RPMI7951 (cell line): Measurements from ENCODE around the gene PTGDR2. TPM values are rescaled to one million over a fixed set of nuclear protein-coding genes. Genes with fewer than 3 reads are reported as not detected.

Source experiments
- DNase-seq: peaks from one replicate; pipeline ENCODE4 v3.0.0-alpha.2; 2012; ENCODE audit warnings: low read depth
- total RNA-seq: library from RNA; depleted of rRNA; stranded (reverse); fragments of >200 nt; shearing (Covaris generic); gene quantifications from 2 replicates; pipeline ENCODE4 v1.2.3, GENCODE V29; 2014; rRNA removed

PTGDR2 gene
- total RNA-seq, 1 experiment from 2014 or later: not detected

DNA sequence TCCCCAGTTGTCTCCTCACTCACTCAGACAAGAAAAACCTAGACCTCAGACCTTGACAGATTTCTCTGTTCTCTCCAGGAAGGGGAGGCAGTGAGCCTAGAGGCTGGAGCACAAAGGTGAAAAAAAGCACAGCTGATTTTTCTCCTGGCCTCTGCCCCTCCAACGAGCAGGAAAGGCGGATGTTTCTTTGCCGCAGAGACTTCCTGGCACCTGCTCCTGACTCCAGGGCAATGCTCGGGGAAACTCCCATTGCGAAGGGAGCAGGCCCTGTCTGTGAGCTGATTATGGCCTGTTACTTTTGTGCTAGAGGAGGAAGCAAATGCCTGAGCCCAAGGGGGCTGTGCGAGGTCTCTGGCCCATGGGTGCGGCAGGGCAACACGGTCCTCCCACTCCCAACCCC lies 45.2 kb downstream of the PTGDR2 start:
- no peak for DNase-seq

DNA sequence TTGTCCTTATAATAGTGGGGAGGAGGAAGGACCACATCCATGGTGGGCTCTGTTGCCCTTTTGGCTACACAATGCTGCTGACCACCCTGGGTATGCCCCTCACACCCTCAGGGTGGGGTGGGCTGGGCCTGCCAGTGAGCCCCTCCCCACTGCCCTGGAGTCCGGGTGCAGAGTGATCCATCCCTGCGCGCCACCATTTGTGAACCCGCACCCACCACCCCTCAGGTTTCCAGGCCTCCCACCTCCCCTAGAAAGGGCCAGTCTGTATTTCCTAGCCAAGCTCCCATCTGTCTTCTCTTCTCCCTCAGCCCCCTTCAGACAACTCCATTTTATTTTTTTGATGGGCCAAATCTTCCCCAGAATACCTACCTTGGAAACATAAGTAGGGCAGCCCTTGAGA lies 45.6 kb downstream of the PTGDR2 start:
- DNase-seq: no peak

DNA sequence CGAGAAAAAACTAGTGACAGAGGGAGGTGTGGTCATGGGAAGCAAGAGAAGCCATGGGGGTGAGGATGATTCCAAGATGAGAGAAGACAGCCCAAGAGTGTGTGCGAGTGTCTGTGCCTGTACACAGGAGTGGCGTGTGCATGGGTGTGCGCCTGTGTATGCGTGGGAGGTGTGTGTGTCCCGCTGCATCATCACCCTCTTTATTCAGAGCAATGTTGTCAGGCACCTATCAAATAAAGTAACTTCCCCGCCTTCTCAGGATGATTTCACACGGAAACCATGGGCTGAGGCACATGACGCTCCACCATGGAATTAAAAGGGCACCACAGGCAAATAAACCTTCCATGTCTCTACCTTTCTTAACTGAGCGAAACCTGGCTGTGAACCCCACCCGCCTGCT lies 46.1 kb downstream of the PTGDR2 start:
- no peak for DNase-seq

DNA sequence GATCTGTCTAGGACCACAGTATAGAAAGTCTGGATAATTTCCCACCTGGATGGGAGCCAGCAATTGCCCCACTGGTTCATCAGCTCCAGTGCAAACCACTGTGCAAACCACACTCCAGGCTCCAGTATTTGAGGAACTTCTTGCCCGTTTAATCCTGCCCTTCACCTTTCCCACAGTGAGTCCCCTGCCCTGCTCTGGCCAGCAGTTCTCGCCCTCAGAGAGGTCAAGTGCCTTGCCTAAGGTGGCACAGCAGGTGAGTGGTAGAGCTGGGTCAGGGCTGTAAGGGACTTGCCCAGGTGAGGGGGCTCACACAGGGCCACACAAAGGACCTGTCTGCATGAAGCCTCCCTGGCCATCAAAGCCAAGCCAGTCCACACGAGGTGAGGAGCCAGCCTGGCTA lies 46.5 kb downstream of the PTGDR2 start:
- DNase-seq: no peak

DNA sequence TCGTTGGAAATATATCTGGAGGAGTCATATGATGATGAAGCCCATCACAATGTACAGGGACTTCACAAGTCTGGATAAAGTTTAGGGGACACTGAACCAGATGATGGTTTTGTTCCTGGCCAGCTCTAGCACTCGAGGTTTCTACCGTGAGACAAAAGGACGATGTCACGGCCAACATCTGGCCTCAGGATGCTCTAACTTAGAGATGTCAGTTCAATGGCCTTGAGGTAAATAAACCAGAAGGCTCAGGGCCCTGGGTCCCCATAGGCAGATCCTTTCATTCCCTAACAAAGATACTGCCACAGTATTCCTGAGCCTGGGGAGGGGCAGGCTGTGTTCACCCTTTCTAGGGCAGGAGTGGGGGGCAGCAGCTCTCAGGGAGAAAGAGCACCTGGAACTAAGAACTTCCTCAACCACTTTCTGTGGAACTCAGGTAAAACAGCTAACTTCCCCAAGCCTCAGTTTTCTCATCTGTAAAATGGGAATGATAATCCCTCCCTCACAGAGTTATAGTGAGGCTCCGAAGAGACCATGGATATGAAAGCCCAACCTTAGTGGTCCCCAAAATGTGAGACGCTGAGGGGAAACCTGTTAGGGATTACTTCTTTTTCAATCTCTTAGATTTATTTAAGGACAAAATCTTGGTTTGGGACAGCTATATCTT lies 52.3 kb downstream of the PTGDR2 start:
- DNase-seq: no peak

DNA sequence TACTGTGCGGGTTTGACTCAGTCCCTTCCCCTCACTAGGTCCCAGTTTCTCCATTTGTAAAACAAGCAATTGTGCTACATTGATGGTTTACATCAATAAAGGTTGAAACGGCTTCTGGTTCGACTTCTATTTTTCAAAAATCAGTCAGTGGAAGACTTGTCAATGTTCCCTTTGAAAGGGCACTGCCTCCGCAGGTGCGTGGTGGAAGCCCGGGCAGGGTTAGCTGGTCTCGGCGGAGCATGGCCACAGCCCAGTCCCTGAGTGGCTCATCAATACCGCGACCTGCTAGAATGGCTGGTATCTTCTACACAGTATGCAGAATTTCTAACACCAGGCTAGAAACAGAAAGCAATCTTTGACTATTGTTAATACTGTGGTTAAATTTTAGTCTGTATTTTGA lies 54.6 kb downstream of the PTGDR2 start:
- no peak for DNase-seq

Other genes with a start within 250 kb of the PTGDR2 start
- gene MS4A8, start 156.3 kb downstream of the PTGDR2 start, total RNA-seq: not detected in 2 replicates
- gene MS4A18, start 131.2 kb downstream of the PTGDR2 start, total RNA-seq: not detected in 2 replicates
- gene MS4A15, start 99.1 kb downstream of the PTGDR2 start, total RNA-seq: not detected in 2 replicates
- not detected in 2 replicates for gene MS4A10, start 70.6 kb downstream of the PTGDR2 start, total RNA-seq
- gene CCDC86, start 13.8 kb downstream of the PTGDR2 start, total RNA-seq: 10.1 and 13.5 TPM in 2 replicates
- 3.7 and 4.6 TPM in 2 replicates for gene ZP1, start 11.6 kb upstream of the PTGDR2 start, total RNA-seq
- 86.6 and 100.0 TPM in 2 replicates for gene PRPF19, start 50.6 kb upstream of the PTGDR2 start, total RNA-seq
- gene TMEM109, start 58.2 kb upstream of the PTGDR2 start, total RNA-seq: 81.6 and 88.6 TPM in 2 replicates
- gene TMEM132A, start 68.5 kb upstream of the PTGDR2 start, total RNA-seq: 29.2 and 44.6 TPM in 2 replicates
- 5.8 and 10.0 TPM in 2 replicates for gene SLC15A3, start 96.2 kb upstream of the PTGDR2 start, total RNA-seq
- gene CD6, start 115.7 kb upstream of the PTGDR2 start, total RNA-seq: not detected in 2 replicates
- not detected in 2 replicates for gene CD5, start 246.5 kb upstream of the PTGDR2 start, total RNA-seq